ENCODE data around the gene EDIL3. TPM values are rescaled to one million over a fixed set of nuclear protein-coding genes. Genes with fewer than 3 reads are reported as not detected.

The EDIL3 gene
- total RNA-seq, 2 experiments from 2014 or later, result not detected

GRCh38 chr5:83987513-83988292, 397.0 kb downstream of the EDIL3 start:
- Histone ChIP-seq H3K4me3 (ENCODE audit: low read depth, low read length, poor library complexity, severe bottlenecking) (no peak overlapping the region), H3K79me2 (ENCODE audit: insufficient read depth, low read depth, low read length) (no peaks in the 10 kb centered on the region), H3K4me2 (ENCODE audit: low read length) (no peak overlapping the region), H3K9me2 (ENCODE audit: insufficient read depth, low read length) (no peaks in the 10 kb centered on the region), H3K36me3 (ENCODE audit: insufficient read depth, low read length) (no peaks in the 10 kb centered on the region), H3K9me3 (ENCODE audit: low read length) (no peaks in the 10 kb centered on the region), H3K27ac (ENCODE audit: low read depth, low read length, poor library complexity, severe bottlenecking) (no peak overlapping the region), H3K4me1 (ENCODE audit: insufficient read depth, low read length, poor library complexity, severe bottlenecking) (no peaks in the 10 kb centered on the region), H2AFZ (ENCODE audit: low read length) (no peak overlapping the region), H4K20me1 (ENCODE audit: insufficient read depth, low read length) (no peaks in the 10 kb centered on the region)
- DNase-seq (ENCODE audit: low spot score), result no peak
- ChIA-PET CTCF (ENCODE audit: unreplicated experiment) (no interaction called here), POLR2A (interaction anchor here (0.6 to 1.4 kb wide), 2 partner anchors 22 to 30 kb away, joined by 3 read pairs; no protein-coding TSS in a partner anchor)
- BruUV-seq (replicated peaks), result no TSS peak
- intact Hi-C loops (cut with micrococcal nuclease; ENCODE audit: unreplicated experiment), result loop anchor here (10.0 kb wide), 1 partner anchor 437 kb away; no protein-coding TSS in a partner anchor
- no peak for TF ChIP-seq EZH2phosphoT487 (IDR thresholded peaks at IDR 0.05; ENCODE audit: borderline replicate concordance, low read depth, low read length)
- no peak for TF ChIP-seq CTCF (conservative IDR thresholded peaks at IDR 0.05; ENCODE audit: low read length)

- no peak overlapping the region for H3K4me2 ChIP-seq (ENCODE audit: low read length)
- no peak overlapping the region for H2AFZ ChIP-seq (ENCODE audit: low read length)
- POLR2A ChIA-PET, result no interaction called here
- H3K4me1 ChIP-seq (ENCODE audit: insufficient read depth, low read length, poor library complexity, severe bottlenecking), result no peaks in the 10 kb centered on the region
- intact Hi-C loops (cut with micrococcal nuclease; ENCODE audit: unreplicated experiment), result loop anchor here (10.0 kb wide), 1 partner anchor 441 kb away; no protein-coding TSS in a partner anchor
- H3K79me2 ChIP-seq (ENCODE audit: insufficient read depth, low read depth, low read length), result no peaks in the 10 kb centered on the region
- no peaks in the 10 kb centered on the region for H3K36me3 ChIP-seq (ENCODE audit: insufficient read depth, low read length)
- H3K4me3 ChIP-seq (ENCODE audit: low read depth, low read length, poor library complexity, severe bottlenecking), result no peak overlapping the region
- no peak for DNase-seq (ENCODE audit: low spot score)
- H3K9me3 ChIP-seq (ENCODE audit: low read length), result no peaks in the 10 kb centered on the region
- BruUV-seq (replicated peaks), result no TSS peak
- no peaks in the 10 kb centered on the region for H4K20me1 ChIP-seq (ENCODE audit: insufficient read depth, low read length)
- H3K27ac ChIP-seq (ENCODE audit: low read depth, low read length, poor library complexity, severe bottlenecking), result no peak overlapping the region
- TF ChIP-seq EZH2phosphoT487 (IDR thresholded peaks at IDR 0.05; ENCODE audit: borderline replicate concordance, low read depth, low read length) (no peak), CTCF (conservative IDR thresholded peaks at IDR 0.05; ENCODE audit: low read length) (no peak)
- CTCF ChIA-PET (ENCODE audit: unreplicated experiment), result no interaction called here
- no peaks in the 10 kb centered on the region for H3K9me2 ChIP-seq (ENCODE audit: insufficient read depth, low read length)
Observed at GRCh38 chr5:83983852-83984251, 400.8 kb downstream of the EDIL3 start.
